ENCODE data around the gene DIPK1A. TPM values are rescaled to one million over a fixed set of nuclear protein-coding genes. Genes with fewer than 3 reads are reported as not detected.
"Not testable (repeated sequence)": the region's sequence is repeated elsewhere in the genome, so short reads cannot be mapped to it uniquely, and the experiment has no call there.

The DIPK1A gene
- total RNA-seq, 1 donor from 2014 or later, result 1.3 TPM

DNA sequence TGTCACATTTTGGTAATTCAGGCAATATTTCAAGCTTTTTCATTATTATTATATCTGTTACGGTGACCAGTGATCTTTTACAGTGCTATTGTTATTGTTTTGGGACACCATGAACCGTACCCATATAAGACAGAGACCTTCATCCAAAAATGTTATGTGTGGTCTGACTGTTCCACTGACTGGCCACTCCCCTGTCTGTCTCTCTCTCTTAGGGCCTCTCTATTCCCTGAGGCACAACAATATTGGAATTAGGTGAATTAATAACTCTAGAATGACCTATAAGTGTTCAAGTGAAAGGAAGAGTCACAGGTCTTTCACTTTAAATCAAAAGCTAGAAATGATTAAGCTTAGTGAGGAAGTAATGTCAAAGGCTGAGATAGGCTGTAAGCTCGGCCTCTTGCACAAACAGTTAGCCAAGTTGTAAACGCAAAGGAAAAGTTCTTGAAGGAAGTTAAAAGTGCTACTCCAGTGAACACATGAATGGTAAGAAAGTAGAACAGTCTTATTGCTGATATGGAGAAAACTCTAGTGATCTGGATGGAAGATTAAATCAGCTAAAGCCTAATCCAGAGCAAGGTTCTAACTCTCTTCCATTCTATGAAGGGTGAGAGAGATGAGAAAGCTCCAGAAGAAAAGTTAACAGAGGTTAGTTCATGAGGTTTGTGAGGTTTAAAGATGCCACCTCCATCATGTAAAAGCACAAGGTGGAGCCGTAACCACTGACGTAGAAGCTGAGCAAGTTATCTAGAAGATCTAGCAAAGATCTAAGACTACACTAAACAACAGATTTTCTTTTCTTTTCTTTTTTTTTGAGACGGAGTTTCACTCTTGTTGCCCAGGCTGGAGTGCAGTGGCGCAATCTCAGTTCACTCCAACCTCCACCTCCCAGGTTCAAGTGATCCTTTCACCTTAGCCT is 19.7 kb upstream of the DIPK1A start:
- no peak for DNase-seq (ENCODE audit: extremely low read depth, low read depth, low spot score)

DNA sequence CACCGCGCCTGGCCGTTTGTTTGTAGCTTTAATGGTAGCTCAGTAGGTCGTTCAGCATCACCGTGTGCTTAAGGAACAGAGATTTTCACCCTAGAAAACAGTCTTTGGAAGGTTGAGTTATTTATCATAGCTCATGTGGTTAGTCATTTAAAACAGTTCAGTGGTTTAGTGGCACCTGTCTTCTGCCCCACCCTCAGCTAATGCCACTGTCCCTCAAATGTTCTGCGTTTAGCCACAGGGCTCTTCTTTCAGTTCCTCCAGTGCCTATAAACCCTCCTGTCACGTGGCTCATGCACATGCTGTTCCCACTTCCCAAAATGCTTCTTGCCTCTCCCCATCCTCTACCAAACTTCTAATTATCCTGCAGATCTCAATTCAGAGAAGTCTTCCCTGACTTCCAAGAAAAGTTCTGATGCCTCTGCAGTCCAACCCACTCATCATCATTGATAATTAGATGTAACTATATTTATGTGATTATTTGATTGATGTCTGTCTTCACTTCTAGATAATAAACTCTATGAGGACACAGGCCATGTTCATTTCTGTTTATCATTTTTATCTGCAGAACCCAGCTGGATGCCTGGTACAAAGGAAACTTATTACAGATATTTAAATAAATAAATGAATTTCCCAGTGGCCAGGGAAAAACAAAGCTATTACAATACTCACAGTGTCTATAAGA is 14.4 kb upstream of the DIPK1A start:
- no peak for DNase-seq (ENCODE audit: extremely low read depth, low read depth, low spot score)

DNA sequence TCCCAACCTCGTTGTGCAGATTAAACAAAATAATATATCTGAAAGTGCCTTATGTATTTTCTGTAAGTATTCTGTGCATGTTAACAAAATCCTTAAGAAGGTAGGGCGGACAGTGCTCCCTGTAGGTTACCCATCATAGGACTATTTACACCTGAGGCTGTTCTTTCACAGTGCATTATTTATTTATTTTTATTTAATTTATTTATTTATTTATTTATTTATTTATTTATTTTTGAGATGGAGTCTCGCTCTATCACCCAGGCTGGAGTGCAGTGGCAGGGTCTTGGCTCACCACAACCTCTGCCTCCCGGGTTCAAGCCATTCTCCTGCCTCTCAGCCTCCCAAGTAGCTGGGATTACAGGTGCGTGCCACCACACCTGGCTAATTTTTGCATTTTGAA is 12.8 kb upstream of the DIPK1A start:
- DNase-seq (ENCODE audit: extremely low read depth, low read depth, low spot score), result not testable (repeated sequence)

DNA sequence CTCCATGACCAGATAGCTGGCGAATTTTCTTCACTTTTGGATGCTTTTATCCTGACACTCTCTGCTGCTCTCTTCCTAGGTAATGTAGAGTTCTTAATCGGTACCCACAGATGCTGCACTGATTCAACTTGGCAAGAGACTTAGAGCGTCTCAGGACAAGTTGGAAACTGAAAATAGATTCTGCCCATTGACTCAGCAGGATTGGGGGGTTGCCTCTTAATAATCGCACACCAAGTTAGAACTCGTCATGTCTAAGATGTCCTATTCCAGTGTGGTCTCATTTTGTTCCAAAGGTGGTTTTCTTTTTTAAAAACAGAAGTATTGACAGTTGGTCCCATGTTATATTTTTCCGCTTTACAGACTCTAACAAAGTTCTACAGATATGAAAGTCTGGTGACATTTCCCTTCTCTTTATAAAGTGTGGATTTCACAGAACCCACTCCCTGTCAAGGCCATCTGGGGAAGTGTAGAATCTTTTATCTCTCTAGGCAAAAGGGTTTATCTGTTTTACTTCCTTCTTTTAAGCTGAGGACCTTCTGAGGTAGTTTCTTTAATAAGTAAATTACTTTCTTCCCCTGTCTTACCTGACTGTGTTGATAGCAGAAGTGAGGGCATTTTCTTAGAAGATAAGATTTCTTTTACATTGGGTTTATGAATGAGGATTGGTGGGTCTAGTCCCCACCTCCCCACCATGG is 12.1 kb upstream of the DIPK1A start:
- no peak for DNase-seq (ENCODE audit: extremely low read depth, low read depth, low spot score)

DNA sequence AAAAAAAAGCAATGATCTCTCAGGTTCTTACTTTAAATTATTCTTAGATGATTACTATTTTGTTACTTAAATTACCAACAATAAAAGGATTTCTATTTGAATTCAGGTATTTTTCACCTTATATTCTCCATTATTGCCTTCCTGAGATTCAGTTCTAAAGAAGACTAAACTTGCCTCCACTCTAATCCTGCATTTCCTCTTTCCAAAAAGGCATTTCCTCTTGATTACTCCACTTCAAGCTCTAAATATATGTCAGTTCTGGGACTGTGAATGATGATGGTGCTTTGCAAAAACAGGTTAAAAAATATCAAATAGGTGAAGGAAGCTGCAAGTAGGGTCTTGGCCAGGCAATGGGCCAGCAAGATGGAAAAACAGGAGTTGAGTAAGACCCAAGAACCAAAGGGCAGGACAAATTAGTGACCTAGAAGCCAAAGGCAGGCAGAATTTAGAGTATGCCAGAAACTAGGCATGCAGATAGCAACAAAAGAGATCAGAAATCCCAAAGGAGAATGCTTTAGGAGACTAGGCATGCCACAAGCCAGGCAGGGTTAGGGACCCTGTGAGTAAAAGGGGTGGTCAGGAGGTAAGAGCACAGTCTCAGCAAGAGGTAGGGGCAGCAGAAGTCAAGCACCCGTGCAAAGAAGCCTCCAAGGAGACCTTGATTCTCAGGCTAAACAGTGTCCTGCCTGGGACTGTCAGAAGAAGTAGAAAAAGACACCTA is 11.3 kb upstream of the DIPK1A start:
- DNase-seq (ENCODE audit: extremely low read depth, low read depth, low spot score), result no peak

DNA sequence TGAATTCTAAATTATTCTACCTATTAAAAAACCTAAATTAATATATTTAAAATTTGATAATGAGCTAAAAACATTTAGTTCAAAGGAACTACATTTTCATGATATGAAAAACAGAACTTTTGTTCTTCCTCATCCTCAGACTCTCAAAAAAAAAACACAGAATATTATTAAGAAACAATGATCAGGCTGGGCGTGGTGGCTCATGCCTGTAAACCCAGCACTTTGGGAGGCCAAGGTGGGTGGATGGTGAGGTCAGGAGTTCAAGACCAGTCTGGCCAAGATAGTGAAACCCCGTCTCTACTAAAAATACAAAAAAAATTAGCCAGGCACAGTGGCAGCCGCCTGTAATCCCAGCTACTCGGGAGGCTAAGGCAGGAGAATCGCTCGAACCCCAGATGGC is 10.7 kb upstream of the DIPK1A start:
- DNase-seq (ENCODE audit: extremely low read depth, low read depth, low spot score), result not testable (repeated sequence)

DNA sequence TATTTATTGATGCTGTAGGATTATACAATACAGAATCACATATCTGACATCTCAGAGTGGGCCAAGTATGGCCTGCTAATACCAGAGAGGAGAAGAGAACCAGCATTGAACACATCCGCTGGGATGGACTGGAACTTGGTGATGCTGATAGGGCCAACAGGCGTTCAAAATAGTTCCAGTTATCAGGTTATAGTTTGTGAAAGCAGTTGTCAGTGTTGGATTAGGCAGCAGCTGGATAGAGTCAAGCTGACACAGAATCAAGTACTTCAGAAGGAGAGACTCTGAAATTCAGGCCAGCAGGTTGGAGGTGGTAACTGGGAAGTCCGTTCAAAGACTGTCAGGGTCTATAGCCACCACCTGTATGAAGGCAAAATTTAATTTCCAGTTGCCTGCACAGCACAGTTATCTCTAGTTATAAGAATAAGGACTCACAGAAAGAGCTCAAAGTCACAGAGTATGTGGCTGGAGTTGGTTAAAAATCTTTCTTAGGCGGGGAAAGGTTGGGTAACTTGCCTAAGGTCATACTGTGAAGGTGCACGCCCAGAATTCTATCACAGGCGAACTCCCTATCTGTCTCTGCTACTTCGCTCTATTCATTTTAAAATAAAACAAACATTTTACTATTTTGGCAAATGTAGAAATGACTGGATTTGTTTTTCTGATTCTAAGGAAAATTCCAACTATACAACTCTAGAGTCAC is 9.9 kb upstream of the DIPK1A start:
- no peak for DNase-seq (ENCODE audit: extremely low read depth, low read depth, low spot score)

DNA sequence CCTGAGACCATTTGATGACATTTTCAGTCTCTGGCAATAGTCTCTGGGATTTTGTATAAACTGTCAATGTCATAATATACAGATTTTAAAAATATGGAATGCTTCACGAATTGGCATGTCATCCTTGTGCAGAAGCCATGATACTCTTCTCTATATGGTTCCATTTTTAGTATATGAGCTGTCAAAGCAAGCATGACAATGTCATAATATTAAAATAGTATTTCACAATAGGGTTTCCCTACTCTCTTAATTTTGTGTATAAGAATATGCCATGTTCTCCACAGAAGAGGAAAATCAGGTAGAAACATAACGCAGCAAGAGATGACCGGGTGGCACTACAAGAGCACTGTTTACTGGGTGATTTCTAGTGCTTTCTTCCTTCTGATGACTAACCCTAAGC is 8.3 kb upstream of the DIPK1A start:
- no peak for DNase-seq (ENCODE audit: extremely low read depth, low read depth, low spot score)

DNA sequence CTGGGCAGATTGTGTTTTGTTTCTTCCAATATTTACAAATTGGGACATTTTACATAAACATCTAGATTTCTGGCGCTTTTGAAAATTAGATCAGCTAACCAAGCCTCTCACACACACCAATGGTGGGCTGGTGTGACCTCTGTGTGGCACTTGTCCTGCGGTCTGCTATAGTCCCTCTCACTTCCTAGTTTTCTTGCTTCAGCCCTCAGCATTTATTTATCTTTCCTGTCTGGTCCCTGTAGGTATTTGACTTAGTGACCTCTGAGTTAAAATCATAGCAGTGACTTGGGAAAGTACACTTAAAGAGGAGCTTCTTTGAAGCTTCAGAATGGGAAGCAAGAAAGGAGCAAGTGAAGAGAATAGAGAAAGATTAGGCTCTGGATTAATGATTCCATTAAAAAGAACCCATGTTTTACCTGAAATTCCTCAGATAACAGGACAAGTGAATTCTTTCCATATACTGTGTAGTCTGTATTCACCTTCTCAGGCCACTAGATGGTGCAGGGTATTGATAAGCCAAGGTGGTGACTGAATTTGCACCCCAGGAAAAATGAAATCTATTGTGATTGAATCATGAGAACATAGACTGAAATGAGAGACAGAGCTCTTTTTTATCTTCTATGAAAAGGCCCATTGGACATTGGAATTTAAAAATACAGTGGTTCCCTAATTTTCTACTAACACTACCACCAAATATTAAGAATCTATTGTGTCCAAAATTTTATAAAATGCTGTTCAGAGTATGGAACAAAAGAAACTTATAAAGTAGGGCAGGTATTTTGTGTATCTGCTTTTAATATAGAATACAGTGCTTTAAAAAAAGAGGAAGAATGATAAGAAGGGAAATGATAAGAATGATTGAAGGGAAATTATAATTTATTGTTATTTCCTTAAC is 7.1 kb upstream of the DIPK1A start:
- DNase-seq (ENCODE audit: extremely low read depth, low read depth, low spot score), result no peak

DNA sequence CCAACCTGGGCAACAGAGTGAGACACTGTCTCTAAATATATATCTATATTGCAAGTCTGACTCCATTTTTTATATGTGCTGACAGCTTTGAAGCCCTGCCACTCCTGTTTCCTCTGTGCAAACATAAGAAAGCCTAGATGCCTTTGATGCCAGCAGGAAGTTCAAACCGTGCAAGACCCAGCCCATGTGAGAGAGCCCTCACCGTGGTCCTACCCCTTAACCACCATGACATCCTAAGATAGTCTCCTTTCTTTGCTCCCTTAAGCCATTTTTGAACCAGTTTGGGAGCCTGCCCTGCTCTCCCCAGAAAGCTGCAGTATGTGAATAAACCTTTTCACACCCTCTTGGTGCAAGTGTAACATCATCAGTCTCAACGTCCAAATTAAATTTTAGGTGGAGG is 3.7 kb upstream of the DIPK1A start:
- DNase-seq (ENCODE audit: extremely low read depth, low read depth, low spot score), result no peak

DNA sequence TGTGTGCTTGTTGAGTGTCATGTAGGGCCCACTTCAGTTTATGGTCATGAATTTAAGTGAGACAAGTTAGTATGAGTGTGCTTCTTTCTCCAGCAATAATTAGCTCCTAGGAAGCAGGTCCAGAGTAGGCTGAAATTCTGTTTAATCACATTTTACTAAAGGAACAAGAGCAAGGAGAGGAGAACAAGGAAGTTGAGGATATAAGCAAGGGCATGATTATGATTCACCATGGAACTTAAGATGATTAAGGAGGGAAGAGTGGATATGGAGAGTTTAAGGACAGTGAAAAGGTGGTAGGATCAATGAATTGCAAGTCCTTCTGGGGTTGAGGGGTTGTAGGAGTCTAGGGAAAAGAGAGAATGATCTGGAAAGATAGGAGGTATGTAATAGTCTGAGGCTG is 3.1 kb upstream of the DIPK1A start:
- no peak for DNase-seq (ENCODE audit: extremely low read depth, low read depth, low spot score)

DNA sequence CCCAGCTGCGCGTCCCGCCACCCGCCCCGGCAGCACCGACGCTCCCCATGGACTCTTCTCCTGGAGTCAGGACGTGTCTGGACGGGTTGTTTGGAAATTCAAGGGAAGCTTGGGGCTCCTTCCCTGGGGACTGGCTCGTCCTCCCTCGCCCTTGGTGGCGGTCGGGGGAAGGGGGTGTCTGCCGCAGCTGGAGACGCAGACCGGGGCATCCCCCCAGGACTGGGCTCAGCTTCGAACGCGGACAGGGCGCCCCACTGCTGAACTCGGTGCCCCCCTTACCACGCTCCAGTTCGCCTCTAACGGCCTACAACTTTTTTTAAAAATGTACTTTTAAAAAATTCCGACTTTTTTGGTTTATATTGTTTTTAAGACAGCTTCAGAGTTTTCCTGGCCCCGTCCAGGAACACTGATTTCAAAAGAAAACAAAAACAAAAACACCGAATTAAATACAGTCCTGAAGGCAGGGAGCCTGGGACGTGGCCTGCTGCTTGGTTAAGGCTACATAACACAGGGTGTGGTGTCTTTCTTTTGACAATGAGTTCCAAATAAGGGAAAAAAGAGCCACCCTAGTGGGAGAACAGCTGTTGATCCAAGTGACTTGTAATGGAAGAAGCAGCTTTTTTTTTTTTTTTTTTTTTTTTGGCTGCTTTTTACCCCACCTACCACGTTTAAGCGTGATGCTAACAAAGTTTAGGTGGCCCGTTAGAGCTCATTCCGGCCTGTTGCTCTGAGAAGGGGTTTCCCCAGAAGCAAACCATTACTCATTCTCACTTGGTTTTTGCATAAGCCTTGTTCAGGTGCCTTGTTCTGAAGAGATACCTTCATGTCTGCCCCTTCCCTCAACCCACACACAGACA is 862 bp upstream of the DIPK1A start:
- no peak for DNase-seq (ENCODE audit: extremely low read depth, low read depth, low spot score)

DNA sequence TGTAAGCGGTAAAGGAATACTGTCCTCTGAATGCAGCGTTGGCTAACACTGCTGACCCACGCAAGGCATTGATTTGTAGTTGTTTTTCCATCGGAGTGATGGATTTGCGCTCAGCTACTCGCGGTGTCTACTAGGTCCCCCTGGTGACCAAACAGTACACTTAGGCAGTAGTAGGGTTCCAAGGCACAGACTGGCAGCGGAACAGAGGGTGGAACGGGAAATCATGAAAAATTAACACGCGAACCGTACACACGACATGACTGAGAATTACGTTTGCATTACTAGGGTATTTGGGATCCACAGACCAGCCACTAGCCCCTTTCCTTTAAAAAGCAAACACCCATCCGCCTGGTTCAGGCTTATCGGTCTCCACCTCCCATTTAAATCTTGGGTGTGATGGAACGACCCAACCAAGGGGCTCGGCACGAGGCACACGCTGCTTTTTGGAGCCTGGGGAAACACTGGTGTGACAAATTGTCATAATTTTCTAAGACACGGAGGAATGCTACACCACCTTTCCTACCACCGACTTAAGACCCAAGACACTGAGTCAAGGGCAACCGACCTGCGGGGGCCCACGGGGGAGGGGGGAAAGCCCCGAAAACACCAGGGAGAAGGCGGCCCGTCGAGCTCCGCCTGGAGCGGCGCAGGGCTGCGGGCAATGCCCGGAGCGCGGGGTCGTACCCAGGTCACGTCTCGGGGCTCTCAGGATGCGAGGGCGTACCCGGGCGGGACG is 699 bp downstream of the DIPK1A start:
- DNase-seq (ENCODE audit: extremely low read depth, low read depth, low spot score), result peak; percentile 41

DNA sequence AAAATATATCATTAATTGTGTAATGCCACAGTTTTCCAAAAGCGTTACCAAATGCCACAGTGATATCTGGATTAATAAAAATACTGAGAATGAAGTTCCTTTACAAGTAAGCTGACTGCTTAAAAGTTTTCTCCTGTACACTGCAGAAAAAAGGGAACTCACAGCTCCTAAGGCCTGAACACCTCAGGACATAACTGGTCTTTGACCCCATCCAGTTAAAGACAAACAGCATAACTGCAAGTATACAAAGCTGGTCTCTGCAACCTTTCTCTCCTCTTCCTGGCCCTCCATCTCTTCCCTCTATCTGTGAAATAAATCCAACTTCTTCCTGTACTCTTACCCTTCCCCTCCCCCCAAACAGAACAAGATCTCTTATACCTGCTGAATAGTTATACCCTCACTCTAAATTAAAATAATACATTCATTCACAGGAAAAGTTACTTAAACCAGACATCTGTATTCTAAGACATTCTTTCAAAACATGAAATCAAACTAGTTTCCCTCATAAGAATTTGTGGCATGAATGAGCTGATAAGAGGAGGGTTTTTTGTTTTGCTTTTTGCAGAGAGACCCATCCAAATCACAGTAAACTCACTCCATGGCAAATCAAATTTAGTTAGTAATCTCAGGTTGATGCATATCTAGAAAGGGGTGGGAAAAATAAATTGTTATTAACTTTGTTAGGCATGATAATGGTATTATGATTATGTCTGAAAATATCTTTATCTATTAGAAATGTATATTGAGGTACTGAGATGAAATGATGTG is 2.9 kb downstream of the DIPK1A start:
- no peak for DNase-seq (ENCODE audit: extremely low read depth, low read depth, low spot score)

DNA sequence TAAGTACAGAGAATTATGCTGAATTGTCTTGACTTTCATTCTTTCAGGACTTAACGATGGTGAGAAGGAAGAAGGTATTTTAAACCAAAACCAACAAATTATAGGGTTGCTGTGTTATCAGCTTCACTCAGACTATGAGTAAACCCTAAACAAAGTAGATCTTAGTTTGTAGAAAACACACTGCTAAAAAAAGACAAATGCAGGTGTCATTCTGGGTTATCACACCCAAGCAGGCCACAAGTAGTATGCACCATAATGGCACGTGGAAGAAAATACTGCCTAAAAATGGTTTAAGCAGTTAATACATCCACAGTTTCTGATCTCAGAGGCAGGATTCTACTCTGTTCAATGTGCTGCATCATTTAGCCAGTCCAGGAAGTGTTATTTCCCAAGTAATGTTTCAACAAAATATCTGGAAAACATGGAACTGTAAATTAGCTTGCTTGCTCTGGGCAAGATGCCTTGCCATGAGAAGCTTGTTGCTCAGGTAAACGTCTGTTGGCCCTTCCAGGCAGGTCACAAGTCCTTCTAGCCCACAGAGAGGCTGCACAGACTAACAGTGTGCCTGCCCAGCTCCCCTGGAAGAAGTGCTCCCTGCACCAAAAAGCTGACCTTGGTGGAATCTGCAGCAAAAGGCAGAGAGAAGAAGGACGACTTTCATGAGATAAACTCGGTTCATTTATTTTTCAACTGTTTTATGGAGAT is 4.1 kb downstream of the DIPK1A start:
- no peak for DNase-seq (ENCODE audit: extremely low read depth, low read depth, low spot score)

DNA sequence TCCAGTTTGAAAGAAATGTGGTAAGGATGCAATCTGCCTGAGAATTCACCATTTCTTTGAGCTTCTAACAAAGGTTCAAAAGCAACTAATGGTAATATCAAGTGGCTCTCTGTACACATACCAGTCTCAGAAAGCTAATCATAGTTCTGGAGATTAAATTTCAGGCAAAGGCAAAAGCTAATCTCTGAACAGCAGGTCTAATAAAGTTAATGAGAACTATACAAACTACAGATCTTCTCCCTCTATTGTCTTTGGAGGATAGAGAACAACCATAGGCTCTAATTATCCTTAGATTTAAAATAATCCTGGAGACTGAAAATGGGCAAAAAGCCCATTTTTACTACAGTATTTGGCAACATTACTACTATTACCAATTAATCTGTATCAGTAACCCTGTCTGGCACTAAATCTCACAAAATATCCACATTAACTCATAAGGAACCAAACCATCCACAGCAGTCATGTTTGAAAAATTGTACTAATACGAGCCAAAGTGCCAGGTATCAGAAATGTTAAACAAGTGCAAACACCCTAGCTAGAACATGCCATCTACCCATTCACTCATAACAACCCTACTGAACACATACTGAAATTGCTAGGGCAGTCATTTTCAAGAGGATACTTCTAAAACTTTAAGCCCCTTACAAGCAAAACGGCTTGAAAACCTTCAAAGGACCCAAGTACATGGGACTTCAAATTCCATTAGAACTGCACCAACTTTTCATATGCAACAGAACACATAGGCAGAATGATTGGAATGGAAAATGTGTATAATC is 4.8 kb downstream of the DIPK1A start:
- no peak for DNase-seq (ENCODE audit: extremely low read depth, low read depth, low spot score)

All from glomerular endothelial cell (primary cell).